GM21737 (cell line): Measurements from ENCODE around the gene TMEM106C.

Source experiments
- ATAC-seq: cut with Tn5 transposase; IDR thresholded peaks from one replicate; pipeline ENCODE4 v1.9.1; 2021; ENCODE audit warnings: mild to moderate bottlenecking, moderate library complexity; ENCODE audit not compliant: unreplicated experiment

Gene TMEM106C

GRCh38 chr12:47979166-47979565, 15.8 kb downstream of the TMEM106C start:
- ATAC-seq, result no peak

- ATAC-seq, result no peak
Measured at GRCh38 chr12:47979686-47980085, 16.3 kb downstream of the TMEM106C start.

DNA sequence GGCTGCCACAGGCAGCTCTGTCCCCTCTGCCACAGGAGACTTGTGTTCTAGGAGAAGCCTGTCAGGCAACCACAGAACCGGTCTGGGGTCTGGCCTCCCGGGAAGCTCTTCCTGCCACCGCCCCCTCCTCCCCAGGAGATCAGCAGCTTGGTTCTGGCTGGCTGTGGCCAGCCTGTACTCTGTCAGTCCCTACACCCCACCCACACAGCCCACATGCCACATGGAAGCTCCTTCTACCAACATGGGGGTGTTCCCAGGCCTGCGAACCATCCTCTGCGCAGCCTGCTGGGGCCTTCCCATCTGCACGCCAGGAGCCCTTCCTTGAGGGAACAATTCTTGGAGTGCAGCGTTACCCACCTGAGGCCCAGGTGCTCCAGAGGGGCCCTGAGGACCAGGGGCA, 16.8 kb downstream of the TMEM106C start:
- ATAC-seq, result no peak

DNA sequence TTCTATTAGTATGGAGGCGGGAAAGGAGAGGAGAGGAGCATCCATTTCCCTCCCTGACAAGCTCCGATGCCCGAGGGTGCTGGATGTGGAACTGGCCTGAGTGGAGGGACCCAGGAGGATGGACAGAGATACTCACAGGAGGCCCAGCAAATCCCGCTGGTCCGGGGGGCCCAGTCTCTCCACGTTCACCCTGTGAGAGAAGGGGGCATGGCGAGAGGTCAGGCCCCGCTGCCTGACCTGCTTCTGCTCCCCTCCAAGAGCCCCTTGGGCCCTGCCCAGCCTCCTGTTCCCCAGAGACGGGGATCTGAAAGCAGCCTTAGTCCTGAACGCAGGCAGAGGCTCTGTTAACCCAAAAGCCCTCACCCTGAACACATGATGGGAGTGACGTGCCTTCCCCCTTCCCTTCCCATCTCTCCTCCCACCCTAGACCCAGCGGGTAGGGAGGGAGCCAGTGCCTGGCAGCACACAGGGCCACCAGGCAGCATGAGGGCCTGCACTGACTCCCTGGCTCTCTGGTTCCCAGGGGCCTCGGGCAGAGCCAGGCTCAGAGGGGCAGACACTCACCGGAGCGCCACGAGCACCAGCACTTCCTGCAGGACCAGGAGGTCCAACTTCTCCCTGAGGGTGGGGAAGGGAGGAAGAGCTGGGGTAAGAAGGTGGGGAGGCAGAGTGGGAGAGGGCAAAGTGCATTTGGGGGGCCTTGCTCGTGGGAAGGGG, 17.5 kb downstream of the TMEM106C start:
- no peak for ATAC-seq

DNA sequence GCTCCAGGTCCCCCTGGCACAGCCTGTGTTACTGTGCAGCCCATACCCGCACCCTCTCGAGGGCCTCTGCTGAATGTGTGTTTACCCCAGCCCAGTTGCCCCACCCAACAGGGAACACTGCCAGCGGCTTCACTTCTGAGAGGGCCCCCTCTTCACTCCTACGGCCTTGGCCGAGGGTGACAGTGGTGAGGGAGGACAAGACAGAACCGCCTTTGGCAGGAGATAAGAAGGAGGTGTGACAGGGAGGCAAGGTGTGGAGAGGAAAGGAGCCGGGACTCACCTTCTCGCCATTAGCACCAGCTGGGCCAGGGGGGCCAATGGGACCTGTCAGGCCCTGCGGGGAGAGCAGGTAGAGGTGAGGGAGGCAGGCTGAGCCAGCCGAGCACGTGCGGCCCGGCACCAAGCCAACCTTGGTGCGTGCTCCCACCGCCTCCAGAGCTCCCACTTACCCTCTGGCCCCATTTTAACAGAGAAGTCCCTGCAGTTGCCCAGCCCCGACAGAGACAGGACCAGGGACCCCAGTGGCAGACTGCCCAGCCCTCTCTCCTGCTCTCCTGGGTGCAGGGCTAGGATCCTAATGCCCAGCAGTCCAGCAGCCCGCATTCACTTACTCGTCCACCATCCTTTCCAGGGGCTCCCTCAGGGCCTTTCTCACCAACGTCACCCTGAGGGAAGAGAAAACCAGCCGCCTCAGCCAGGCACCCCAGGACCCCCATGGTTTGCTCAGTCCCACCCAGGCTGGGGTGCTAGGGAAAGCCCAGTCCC, 18.3 kb downstream of the TMEM106C start:
- no peak for ATAC-seq

DNA sequence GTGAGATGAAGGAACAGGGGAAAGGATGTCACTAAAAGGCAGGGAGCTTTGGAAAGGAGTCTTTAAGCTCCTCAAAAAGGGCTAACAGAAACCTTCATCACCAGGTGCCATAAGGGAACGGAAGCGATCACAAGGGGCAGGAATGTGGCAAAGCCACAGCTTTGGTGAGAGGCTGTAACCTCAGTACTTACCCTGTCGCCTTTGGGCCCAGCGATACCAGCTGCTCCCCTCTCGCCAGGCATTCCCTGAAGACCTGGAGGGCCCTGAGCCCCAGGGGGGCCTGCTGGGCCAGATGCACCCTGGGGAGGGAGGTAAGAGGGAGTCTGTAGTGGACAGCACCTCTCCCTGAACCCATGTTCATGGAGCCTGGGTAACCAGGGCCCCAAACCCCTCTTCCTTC, 18.9 kb downstream of the TMEM106C start:
- ATAC-seq, result no peak

GRCh38 chr12:47982770-47983169, 19.4 kb downstream of the TMEM106C start:
- ATAC-seq, result no peak

GRCh38 chr12:47983541-47984115, 20.2 kb downstream of the TMEM106C start:
- no peak for ATAC-seq

GRCh38 chr12:47984331-47984801, 21.0 kb downstream of the TMEM106C start:
- no peak for ATAC-seq

DNA sequence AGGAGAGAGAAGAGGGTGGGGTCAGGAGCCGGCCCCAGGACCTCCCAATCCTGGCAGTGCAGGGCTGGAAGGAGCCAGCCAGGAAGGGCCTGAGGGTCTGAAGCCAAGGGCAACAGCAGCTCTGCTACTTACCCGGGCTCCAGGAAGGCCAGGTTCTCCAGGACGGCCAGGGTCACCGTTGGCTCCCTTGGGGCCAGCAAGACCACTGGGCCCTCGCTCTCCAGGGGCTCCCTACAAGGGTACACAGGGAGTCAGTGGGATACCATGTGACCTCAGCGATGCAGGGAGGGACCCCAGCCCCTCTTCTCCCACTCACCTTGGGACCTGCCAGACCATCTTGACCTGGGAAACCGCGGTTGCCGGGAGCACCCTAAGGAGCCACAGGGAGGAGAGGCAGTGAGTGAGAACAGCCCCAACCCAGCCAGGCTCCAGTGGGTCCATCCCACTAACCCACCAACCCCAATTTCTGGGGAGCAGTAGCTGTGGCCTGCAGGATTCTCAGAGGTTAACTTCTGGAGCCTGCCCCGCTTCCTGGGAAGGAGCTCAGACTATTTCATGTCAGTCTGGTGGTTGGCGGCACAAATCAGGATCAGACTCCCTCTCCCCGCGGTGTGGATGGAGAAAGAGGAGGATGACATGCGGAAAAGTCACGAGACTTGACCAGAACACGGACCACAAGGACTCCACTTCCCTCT, 22.3 kb downstream of the TMEM106C start:
- no peak for ATAC-seq

DNA sequence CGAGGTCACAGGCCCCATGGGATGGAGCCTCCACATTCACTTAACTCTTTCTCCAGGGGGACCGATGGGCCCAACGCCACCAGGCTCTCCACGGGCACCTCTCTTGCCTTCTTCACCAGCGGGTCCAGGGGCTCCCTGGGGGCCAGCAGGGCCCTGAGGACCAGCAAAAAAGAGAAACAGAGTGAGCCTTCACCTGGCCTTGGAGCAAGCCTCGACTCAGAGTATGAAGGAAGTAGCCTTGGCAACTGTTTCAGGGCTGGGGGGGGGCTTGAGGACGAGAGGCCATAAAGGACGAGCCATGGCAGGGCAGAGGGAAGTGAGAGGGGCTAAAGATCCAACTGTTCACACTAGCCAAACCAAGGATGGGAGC, 22.9 kb downstream of the TMEM106C start:
- no peak for ATAC-seq

- no peak for ATAC-seq
Measured at GRCh38 chr12:47986832-47987231, 23.4 kb downstream of the TMEM106C start.

DNA sequence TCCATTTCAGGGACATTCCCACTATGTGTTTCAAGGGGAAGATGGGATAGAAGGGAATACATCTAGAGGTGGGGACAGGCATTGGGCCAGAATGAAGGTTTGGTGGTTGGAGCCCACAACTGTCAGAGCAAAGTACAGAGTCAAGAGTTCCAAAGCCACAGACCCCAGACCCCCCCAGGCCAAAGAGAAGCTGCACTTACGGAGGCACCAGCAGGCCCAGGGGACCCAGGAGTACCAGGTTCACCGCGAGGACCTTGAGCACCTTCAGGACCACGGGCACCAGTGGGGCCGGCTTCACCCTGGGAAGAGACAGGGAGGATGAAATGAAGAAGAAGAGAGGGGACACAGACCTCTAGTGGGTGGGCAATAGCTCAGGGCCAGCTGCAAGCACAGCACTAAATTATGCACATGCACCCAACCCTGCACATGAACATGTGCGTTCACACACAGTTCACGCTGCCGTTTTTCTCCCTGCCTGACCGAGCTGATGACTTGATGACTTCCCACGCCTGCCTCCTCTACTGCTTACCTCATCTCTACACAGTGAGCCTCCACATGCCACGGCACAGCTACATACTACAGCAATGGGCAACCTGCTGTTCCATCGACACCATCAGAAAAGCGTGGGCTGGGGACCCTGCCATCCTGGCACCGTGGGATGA, 24.1 kb downstream of the TMEM106C start:
- ATAC-seq, result no peak

DNA sequence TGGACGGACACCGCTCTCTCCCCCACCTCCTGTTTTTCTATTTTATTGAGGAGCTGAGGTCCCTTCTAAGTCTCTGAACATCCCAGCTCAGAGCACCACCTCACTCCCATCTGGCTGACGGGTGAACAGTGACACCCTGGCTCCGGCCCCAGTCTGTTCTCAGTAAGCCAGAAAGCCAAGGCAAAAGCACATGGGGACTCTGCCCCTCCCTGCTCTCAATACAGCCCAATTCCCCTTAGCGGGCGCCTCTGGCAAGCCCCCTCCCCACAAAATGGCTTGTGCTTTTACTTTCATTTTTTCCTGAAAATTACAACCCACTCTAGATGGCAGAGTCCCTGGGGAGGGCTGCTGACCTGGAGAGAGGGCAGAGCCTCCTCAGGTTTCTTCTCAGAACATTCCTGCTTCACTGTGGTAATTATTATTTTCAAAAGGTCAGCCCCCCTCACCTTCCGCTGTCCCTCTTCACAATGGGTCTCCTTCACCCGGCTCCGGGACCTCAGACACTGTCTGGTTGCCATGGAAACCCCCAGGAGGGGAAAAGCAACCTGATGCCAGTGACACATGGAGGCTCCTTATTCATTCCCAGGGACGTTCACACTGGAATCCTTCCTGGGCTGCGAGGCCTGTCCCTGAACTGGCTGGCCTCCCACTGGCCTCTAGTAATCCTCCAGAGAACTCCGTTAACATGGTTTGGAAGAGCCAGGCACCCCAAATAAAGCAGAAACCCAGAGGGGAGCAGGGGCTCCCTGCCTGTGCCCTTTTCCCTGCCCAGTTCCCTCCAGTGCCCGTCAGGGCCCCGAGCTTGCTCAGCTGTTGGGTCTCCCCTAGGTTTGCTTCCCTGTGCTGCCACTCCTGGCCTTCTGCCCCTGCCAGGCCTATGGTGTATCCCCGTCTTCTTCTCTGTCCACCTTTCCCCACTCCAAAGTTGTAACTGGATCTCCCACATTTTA, 25.0 kb downstream of the TMEM106C start:
- no peak for ATAC-seq

DNA sequence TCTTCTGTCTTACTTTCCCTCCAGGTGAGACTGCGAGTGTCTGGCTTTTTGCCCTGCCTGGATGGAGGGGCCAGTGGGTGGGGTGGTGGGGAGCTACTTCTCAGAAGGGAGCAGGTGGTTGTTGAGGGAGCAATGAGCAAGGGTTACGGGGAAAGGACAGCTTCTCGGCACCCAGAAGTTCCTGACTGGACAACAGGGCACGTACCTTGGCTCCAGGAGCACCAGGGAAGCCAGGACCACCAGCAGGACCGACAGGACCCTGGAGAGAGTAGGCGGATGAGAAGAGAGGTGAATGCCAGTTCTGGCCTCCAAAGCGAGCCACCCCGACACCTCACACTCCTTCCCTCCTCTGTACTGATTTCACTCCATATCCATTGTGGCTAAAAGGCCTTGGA, 25.6 kb downstream of the TMEM106C start:
- ATAC-seq, result no peak

DNA sequence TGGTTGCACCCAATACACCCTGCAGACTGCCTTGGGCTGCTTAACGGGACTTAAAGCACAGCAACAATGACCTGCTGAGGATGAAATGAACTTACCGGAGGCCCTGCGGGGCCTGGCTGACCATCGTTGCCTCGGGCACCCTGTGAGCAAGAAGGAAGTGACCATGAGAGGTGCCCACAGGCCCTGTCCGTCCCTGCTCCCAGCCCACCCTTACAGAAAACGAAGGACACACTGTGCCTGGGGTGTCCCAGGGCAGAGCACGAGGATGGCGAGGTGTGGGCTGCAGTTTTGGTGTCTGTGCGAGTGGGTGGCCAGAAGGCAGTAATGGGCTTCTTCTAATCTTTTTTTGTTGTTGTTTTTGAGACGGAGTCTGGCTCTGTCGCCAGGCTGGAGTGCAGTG, 26.3 kb downstream of the TMEM106C start:
- no peak for ATAC-seq

DNA sequence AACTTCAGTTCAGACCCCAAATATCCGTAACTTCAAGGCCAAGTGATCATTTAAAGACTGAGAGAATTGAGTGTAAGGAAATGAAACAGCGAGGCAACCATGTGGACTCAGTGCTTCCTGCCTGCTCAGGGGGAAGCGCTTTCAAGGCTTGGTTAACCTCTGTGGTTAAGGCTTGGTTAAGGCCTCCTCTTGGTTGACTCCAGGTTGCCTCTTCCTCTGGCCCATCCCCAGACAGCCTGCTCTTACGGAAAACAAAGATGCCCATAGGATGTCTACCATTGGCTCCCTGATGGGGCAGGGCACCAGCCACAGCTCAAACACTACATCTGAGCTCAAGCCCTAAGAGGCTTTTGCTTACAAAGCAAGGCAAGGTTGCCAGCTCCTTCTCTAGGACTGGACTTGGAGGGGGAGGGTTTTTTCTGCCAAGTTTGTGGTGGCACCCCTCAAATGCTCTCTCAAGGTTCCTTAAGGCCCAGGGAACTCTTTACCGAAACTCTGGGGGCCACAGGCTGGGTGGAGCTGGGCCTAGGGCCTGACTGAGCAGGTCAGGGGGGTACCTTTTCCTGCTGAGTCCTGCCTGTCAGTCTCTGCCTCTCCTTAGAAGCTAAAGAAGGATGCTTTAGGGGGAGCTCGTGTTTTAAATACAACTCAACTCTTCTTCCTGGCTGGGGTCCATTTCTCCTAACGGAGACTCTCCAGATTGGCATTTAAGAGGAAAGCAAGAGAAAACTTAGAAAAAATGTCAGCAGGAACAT, 27.1 kb downstream of the TMEM106C start:
- ATAC-seq, result peak; percentile 93

DNA sequence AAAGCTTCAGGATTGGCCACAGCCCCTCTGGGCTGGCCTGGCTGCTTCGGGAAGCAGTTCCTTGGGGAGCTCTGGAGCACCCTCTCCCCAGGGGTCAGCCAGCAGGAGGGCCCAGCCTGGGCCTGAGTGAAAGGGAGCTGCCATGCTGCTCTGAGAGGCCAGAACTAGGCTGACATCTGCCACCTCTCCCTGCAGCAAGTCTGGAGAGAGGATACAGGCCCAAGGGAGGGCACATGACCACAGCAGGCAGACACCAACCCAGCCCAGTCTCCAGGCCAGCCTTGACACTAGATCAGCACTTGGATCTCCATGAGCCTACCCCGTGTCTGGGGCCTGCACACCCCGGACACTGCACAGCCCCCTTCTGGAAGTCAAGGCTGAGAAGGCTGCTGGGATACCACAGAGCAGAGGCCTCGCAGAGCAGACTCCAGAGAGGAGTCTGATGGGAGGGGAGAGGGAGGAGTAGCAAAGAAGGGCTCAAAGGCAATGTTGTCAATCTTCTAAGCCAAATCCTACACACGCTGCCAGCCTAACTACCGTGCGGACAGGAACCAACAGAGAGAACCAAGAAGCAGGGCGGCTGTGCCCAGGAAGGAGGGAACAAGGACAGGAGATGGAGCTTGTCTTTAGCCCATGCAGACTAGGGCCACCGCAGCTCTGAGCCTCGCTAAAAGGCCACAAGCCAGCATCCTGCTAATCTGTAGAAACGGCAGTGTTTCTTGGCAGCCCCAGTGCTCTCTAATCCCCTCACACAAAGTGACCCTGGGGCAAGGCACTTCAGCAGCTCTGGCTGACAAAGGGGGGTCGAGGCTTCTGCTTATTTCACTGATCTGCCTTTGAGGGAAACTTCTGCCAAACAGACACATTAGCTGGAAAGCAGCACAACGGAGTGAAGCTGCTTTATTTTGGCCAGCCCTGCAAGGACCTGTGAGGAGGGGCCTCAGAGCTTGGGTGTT, 28.0 kb downstream of the TMEM106C start:
- ATAC-seq, result no peak
